Nephron (organoid): ENCODE results near the gene CDH13.

Experiments used
- H3K27ac Mint-ChIP-seq, 3 experiments: 2 replicates each; pipeline ENCODE4 v1.8.0; 2020; ENCODE audit warnings: mixed read lengths in 3 of 3, mild to moderate bottlenecking in 2 of 3, moderate library complexity in 1 of 3
- H3K27me3 Mint-ChIP-seq: 2 replicates; pipeline ENCODE4 v1.8.0; 2021; ENCODE audit warnings: low read depth, mild to moderate bottlenecking, moderate library complexity, mixed read lengths
- H3K36me3 Mint-ChIP-seq: 2 replicates; pipeline ENCODE4 v1.8.0; 2020; ENCODE audit warnings: low read depth, mixed read lengths
- H3K4me1 Mint-ChIP-seq: 2 replicates; pipeline ENCODE4 v1.8.0; 2020; ENCODE audit warnings: mixed read lengths
- H3K4me3 Mint-ChIP-seq, 3 experiments: 2 replicates each; pipeline ENCODE4 v1.8.0; 2020; ENCODE audit warnings: mild to moderate bottlenecking in 3 of 3, mixed read lengths in 3 of 3, moderate library complexity in 2 of 3
- H3K9me3 Mint-ChIP-seq: 2 replicates; pipeline ENCODE4 v1.8.0; 2020; ENCODE audit warnings: mixed read lengths
- TF ChIP-seq, protein P1 (sequence below), 3 experiments: fragments of 200-600 bp; sonication (generic); IDR thresholded peaks; one replicate each; pipeline ENCODE4 v1.5.0; 2021; ENCODE audit warnings: antibody characterized with exemption in 3 of 3; ENCODE audit not compliant: unreplicated experiment in 3 of 3

Gene CDH13

DNA sequence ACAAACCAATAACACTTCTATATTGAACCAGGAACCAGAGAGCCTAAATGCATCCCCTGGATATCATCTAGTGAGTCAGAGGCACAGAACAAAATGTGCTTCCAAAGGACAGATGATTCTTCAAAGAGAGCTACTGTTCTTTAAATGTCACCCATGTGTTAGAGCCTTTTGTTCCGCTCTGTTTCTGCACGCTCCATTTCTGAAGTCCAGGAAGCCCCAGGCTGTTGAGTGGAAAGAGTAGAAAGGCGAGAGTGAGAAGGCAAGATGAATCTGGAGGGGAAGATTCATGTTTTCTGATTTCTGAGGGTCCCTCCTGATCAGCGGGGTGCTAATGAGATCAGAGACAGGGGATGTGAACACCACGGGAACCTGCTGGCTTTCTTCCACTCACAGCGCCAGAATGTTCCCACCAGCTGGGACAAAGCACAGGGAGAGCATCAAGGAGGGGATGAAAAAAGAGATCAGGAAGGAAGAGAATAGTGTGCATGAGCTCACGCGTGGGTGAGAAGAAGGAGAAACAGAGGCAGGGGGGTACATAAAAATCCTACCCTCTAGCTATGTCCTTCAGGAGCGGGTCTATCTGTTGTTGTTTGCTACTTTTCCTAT, 621.1 kb downstream of the CDH13 start:
- H3K4me3 Mint-ChIP-seq = no peak overlapping the region
- H3K4me1 Mint-ChIP-seq = no peaks in the 10 kb centered on the region
- H3K27me3 Mint-ChIP-seq = peaks cover 4% of the 10 kb centered on the region
- H3K36me3 Mint-ChIP-seq = no peaks in the 10 kb centered on the region
- H3K27ac Mint-ChIP-seq = no peak overlapping the region
- no peaks in the 10 kb centered on the region for H3K9me3 Mint-ChIP-seq
- TF ChIP-seq, protein P1, sequence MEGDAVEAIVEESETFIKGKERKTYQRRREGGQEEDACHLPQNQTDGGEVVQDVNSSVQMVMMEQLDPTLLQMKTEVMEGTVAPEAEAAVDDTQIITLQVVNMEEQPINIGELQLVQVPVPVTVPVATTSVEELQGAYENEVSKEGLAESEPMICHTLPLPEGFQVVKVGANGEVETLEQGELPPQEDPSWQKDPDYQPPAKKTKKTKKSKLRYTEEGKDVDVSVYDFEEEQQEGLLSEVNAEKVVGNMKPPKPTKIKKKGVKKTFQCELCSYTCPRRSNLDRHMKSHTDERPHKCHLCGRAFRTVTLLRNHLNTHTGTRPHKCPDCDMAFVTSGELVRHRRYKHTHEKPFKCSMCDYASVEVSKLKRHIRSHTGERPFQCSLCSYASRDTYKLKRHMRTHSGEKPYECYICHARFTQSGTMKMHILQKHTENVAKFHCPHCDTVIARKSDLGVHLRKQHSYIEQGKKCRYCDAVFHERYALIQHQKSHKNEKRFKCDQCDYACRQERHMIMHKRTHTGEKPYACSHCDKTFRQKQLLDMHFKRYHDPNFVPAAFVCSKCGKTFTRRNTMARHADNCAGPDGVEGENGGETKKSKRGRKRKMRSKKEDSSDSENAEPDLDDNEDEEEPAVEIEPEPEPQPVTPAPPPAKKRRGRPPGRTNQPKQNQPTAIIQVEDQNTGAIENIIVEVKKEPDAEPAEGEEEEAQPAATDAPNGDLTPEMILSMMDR (IDR thresholded peaks at IDR 0.05; ENCODE audit: unreplicated experiment in 3 of 3) = no peak

DNA sequence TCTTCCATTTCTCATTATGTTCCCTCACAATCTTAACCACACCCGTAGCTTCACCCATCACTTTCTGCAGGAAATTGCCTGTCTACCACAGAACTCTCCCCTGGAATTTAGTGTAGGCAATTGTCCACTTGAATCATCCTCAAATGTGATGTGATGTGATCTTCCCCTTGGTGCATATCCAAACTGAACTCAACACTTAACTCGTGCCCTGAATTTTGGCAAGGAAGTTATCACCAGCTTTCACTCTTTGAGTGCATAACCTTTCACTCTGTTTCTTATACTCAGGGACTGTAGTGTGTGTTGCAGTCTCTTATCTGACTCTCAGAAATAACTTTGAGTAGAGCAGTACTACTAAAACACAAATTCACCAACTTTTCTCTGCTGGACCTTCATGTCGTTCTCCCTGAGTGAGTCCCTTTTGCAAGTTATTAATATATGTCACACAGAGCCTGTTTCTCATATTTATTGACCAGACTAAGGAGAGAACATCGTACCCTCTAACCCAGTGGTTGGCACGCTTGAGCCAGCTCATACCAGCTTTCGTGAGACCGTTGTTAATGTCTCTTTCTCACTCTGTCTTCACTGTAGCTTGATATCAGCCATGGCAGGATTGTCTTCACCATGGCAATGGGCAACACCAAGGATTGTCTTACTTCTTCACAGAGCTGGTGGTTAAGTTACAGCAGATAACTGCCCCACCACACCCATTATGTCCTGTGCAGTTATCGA, 622.1 kb downstream of the CDH13 start:
- H3K4me3 Mint-ChIP-seq = no peak overlapping the region
- peaks cover 4% of the 10 kb centered on the region for H3K27me3 Mint-ChIP-seq
- TF ChIP-seq, protein P1 (IDR thresholded peaks at IDR 0.05; ENCODE audit: unreplicated experiment in 3 of 3) = no peak
- no peaks in the 10 kb centered on the region for H3K9me3 Mint-ChIP-seq
- H3K27ac Mint-ChIP-seq = no peak overlapping the region
- H3K36me3 Mint-ChIP-seq = no peaks in the 10 kb centered on the region
- H3K4me1 Mint-ChIP-seq = no peaks in the 10 kb centered on the region

DNA sequence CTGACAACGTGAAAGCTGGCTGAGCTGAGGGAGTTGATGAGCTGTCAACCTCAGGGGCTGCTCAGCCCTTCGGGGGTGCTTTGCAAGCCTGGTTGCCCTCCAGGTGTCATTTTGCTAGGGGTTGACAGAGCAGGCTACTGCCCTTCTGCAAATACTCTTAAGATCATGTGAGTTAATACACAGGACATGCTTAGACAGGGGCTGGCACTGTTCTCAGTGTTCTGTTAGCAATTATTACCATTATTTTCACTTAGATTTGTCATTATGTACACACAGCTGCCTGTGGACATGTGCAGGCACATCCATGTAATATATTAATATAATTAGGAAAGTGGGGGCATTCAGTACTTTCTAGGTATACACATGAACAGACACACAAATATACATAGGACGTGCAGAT, 626.8 kb downstream of the CDH13 start:
- H3K36me3 Mint-ChIP-seq = no peaks in the 10 kb centered on the region
- H3K27me3 Mint-ChIP-seq = peaks cover 6% of the 10 kb centered on the region
- H3K9me3 Mint-ChIP-seq = no peaks in the 10 kb centered on the region
- no peaks in the 10 kb centered on the region for H3K4me1 Mint-ChIP-seq
- no peak overlapping the region for H3K27ac Mint-ChIP-seq
- H3K4me3 Mint-ChIP-seq = no peak overlapping the region
- TF ChIP-seq, protein P1 (IDR thresholded peaks at IDR 0.05; ENCODE audit: unreplicated experiment in 3 of 3) = no peak

DNA sequence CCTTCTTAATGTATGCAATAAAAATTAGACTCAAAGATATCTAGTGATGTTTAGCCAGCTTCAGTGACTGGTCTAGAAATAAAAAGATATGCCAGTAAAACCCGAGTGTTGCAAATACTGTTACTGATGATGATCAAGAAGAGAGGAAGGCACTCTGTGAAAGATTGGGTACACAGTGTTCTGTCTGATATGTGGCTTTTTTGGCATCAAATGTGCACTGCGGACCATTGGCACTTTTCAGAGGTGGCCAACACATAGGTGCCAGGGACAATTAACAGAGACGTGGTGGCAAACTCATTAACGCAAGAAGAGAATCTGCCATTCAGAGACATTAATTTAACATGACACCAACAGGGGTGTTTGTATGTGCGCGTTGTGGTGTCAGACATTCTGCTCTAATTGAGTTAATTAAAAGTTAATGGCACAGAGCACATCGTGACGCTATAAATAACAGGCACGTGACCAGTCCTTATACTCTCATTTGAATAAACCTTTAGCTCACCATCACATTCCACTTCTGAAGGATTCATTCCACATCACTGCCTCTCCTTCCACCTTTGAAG, 631.7 kb downstream of the CDH13 start:
- H3K27me3 Mint-ChIP-seq = peaks cover 3% of the 10 kb centered on the region
- TF ChIP-seq, protein P1 (IDR thresholded peaks at IDR 0.05; ENCODE audit: unreplicated experiment in 3 of 3) = no peak
- no peak overlapping the region for H3K4me3 Mint-ChIP-seq
- H3K9me3 Mint-ChIP-seq = no peaks in the 10 kb centered on the region
- H3K4me1 Mint-ChIP-seq = no peaks in the 10 kb centered on the region
- no peak overlapping the region for H3K27ac Mint-ChIP-seq
- H3K36me3 Mint-ChIP-seq = no peaks in the 10 kb centered on the region

DNA sequence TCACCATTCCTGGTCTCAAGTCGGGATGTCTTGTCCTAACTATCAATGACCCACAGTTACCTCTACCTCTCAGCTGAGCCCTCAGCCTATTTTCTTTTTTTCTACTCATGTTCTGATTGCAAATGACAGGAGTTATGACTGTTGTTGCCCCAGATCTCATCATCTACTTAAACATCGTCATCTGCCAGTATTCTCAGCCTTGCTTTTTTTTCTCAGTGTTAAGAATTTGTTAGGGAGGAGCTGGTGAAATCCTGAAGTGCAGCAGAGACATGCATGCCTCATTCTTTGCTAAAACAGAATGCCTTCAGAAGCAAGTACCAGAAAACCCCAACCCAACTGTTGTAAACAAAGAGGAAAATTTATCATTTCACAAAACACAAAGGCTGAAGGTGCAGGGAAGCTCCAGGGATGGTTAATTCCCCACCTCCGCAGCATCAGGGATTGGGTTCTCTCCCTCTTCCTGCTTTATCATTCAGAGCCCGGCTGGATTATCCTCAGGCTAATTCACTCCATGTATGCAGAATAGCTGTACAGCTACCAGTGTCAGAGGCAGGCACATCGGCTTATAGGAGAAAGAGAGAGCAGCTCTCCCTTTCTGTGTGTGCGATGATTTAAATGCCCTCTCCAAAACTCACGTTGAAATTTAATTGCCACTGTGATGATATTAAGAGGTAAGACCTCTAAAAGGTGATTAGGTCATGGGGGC, 640.2 kb downstream of the CDH13 start:
- Mint-ChIP-seq H3K4me1 (peaks cover 6% of the 10 kb centered on the region), H3K36me3 (no peaks in the 10 kb centered on the region), H3K27ac (no peak overlapping the region), H3K9me3 (no peaks in the 10 kb centered on the region), H3K4me3 (no peak overlapping the region), H3K27me3 (peaks cover 3% of the 10 kb centered on the region)
- TF ChIP-seq, protein P1 (IDR thresholded peaks at IDR 0.05; ENCODE audit: unreplicated experiment in 3 of 3) = no peak
